ENCODE measurements around the gene DLGAP1.

Gene DLGAP1

GRCh38 chr18:3491981-3492555, 963.0 kb downstream of the DLGAP1 start:
- DNase-seq (ENCODE audit: low read depth, low spot score): no peak
- Histone ChIP-seq H3K4me1 (ENCODE audit: insufficient read depth, insufficient read length) (no peaks in the 10 kb centered on the region), H3K9ac (ENCODE audit: insufficient read length, low read depth) (no peak overlapping the region), H3K4me3 (ENCODE audit: insufficient read length, low read depth) (no peak overlapping the region), H3K36me3 (ENCODE audit: insufficient read depth, insufficient read length, low read length) (no peaks in the 10 kb centered on the region), H3K9me3 (ENCODE audit: insufficient read depth, low read length) (no peaks in the 10 kb centered on the region), H3K27me3 (ENCODE audit: insufficient read depth, insufficient read length) (peaks cover 1% of the 10 kb centered on the region)
- TF ChIP-seq SUZ12 (IDR thresholded peaks at IDR 0.05; ENCODE audit: extremely low read depth, insufficient read depth, insufficient read length): no peak
- TF ChIP-seq YY1 (IDR thresholded peaks at IDR 0.05; ENCODE audit: insufficient read depth, insufficient read length): no peak
- no peak for TF ChIP-seq ZNF274 (IDR thresholded peaks at IDR 0.05; ENCODE audit: low read depth, low read length)

GRCh38 chr18:3489462-3489861, 965.6 kb downstream of the DLGAP1 start:
- no peak for DNase-seq (ENCODE audit: low read depth, low spot score)
- no peaks in the 10 kb centered on the region for H3K36me3 ChIP-seq (ENCODE audit: insufficient read depth, insufficient read length, low read length)

DNA sequence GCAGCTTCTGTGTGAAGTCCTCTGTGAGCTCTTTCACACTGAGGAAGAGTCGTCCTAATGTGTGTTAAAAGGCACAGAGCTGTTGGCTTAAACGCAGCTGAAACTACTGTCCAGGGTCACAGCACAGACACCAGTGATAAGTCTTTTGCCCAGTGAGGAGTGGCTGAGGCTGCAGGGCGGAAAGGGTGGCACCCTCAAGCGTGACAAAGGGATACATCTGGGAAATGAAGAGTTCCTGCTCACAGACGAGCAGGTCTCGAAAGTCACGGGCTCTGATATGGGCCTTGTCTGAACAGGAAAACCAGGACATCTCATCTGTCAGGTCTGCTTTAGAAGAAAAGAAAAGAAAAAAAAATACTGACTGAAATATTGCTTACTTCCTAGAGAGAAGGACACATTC, 968.6 kb downstream of the DLGAP1 start:
- no peak for TF ChIP-seq SUZ12 (IDR thresholded peaks at IDR 0.05; ENCODE audit: extremely low read depth, insufficient read depth, insufficient read length)
- no peak for TF ChIP-seq ZNF274 (IDR thresholded peaks at IDR 0.05; ENCODE audit: low read depth, low read length)
- no peak for TF ChIP-seq YY1 (IDR thresholded peaks at IDR 0.05; ENCODE audit: insufficient read depth, insufficient read length)
- no peak overlapping the region for H3K4me3 ChIP-seq (ENCODE audit: insufficient read length, low read depth)
- H3K27me3 ChIP-seq (ENCODE audit: insufficient read depth, insufficient read length): no peaks in the 10 kb centered on the region
- no peaks in the 10 kb centered on the region for H3K4me1 ChIP-seq (ENCODE audit: insufficient read depth, insufficient read length)
- H3K36me3 ChIP-seq (ENCODE audit: insufficient read depth, insufficient read length, low read length): no peaks in the 10 kb centered on the region
- no peaks in the 10 kb centered on the region for H3K9me3 ChIP-seq (ENCODE audit: insufficient read depth, low read length)
- H3K9ac ChIP-seq (ENCODE audit: insufficient read length, low read depth): no peak overlapping the region
- DNase-seq (ENCODE audit: low read depth, low spot score): no peak

More at GRCh38 chr18:3489462-3489861, 965.6 kb downstream of the DLGAP1 start:
- Histone ChIP-seq H3K9ac (ENCODE audit: insufficient read length, low read depth) (no peak overlapping the region), H3K4me1 (ENCODE audit: insufficient read depth, insufficient read length) (no peaks in the 10 kb centered on the region), H3K27me3 (ENCODE audit: insufficient read depth, insufficient read length) (no peaks in the 10 kb centered on the region), H3K4me3 (ENCODE audit: insufficient read length, low read depth) (no peak overlapping the region), H3K9me3 (ENCODE audit: insufficient read depth, low read length) (no peaks in the 10 kb centered on the region)
- no peak for TF ChIP-seq YY1 (IDR thresholded peaks at IDR 0.05; ENCODE audit: insufficient read depth, insufficient read length)
- no peak for TF ChIP-seq ZNF274 (IDR thresholded peaks at IDR 0.05; ENCODE audit: low read depth, low read length)
- no peak for TF ChIP-seq SUZ12 (IDR thresholded peaks at IDR 0.05; ENCODE audit: extremely low read depth, insufficient read depth, insufficient read length)

- H3K4me3 ChIP-seq (ENCODE audit: insufficient read length, low read depth): no peak overlapping the region
- no peaks in the 10 kb centered on the region for H3K27me3 ChIP-seq (ENCODE audit: insufficient read depth, insufficient read length)
- H3K36me3 ChIP-seq (ENCODE audit: insufficient read depth, insufficient read length, low read length): no peaks in the 10 kb centered on the region
- DNase-seq (ENCODE audit: low read depth, low spot score): no peak
- H3K4me1 ChIP-seq (ENCODE audit: insufficient read depth, insufficient read length): no peaks in the 10 kb centered on the region
- no peak overlapping the region for H3K9ac ChIP-seq (ENCODE audit: insufficient read length, low read depth)
- no peaks in the 10 kb centered on the region for H3K9me3 ChIP-seq (ENCODE audit: insufficient read depth, low read length)
- TF ChIP-seq SUZ12 (IDR thresholded peaks at IDR 0.05; ENCODE audit: extremely low read depth, insufficient read depth, insufficient read length) (no peak), ZNF274 (IDR thresholded peaks at IDR 0.05; ENCODE audit: low read depth, low read length) (no peak), YY1 (IDR thresholded peaks at IDR 0.05; ENCODE audit: insufficient read depth, insufficient read length) (no peak)
Observed at GRCh38 chr18:3485153-3486149, 969.7 kb downstream of the DLGAP1 start.

DNA sequence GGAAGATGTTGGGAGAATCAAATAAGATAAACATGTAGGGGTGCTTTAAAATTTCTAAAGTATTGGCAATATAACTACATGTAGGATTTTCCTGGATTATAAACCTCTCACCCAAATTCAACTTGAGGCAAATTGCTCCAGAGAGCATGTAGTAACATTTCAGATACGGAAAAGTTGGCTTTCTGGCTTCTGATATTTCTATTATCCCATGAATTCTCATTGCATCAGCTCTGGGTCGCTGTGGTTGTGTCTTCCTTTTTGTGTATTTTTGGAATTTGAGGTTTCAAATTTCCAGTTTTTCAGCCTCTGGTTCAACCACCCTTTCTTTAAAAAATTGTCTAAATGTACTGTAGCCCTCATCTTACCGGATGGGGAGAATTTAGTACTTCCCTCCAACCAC, 972.8 kb downstream of the DLGAP1 start:
- Histone ChIP-seq H3K9me3 (ENCODE audit: insufficient read depth, low read length) (no peaks in the 10 kb centered on the region), H3K9ac (ENCODE audit: insufficient read length, low read depth) (no peak overlapping the region), H3K4me3 (ENCODE audit: insufficient read length, low read depth) (no peak overlapping the region), H3K4me1 (ENCODE audit: insufficient read depth, insufficient read length) (no peaks in the 10 kb centered on the region), H3K36me3 (ENCODE audit: insufficient read depth, insufficient read length, low read length) (no peaks in the 10 kb centered on the region), H3K27me3 (ENCODE audit: insufficient read depth, insufficient read length) (no peaks in the 10 kb centered on the region)
- TF ChIP-seq SUZ12 (IDR thresholded peaks at IDR 0.05; ENCODE audit: extremely low read depth, insufficient read depth, insufficient read length) (no peak), ZNF274 (IDR thresholded peaks at IDR 0.05; ENCODE audit: low read depth, low read length) (no peak), YY1 (IDR thresholded peaks at IDR 0.05; ENCODE audit: insufficient read depth, insufficient read length) (no peak)
- no peak for DNase-seq (ENCODE audit: low read depth, low spot score)

- Histone ChIP-seq H3K36me3 (ENCODE audit: insufficient read depth, insufficient read length, low read length) (no peaks in the 10 kb centered on the region), H3K9ac (ENCODE audit: insufficient read length, low read depth) (no peak overlapping the region), H3K9me3 (ENCODE audit: insufficient read depth, low read length) (no peaks in the 10 kb centered on the region), H3K4me1 (ENCODE audit: insufficient read depth, insufficient read length) (no peaks in the 10 kb centered on the region), H3K4me3 (ENCODE audit: insufficient read length, low read depth) (no peak overlapping the region), H3K27me3 (ENCODE audit: insufficient read depth, insufficient read length) (no peaks in the 10 kb centered on the region)
- TF ChIP-seq YY1 (IDR thresholded peaks at IDR 0.05; ENCODE audit: insufficient read depth, insufficient read length): no peak
- no peak for TF ChIP-seq SUZ12 (IDR thresholded peaks at IDR 0.05; ENCODE audit: extremely low read depth, insufficient read depth, insufficient read length)
- no peak for TF ChIP-seq ZNF274 (IDR thresholded peaks at IDR 0.05; ENCODE audit: low read depth, low read length)
- DNase-seq (ENCODE audit: low read depth, low spot score): no peak
Observed at GRCh38 chr18:3481696-3482210, 973.4 kb downstream of the DLGAP1 start.
